GM15510 (cell line): ENCODE measurements around the gene YJEFN3.

Source experiments
- POLR2A ChIP-seq: IDR thresholded peaks from 3 replicates; pipeline ENCODE4 v1.6.1; 2011; ENCODE audit warnings: borderline replicate concordance; ENCODE audit not compliant: insufficient read length; ENCODE audit errors: extremely low read depth

YJEFN3 gene

GRCh38 chr19:19491321-19492025, 37.2 kb upstream of the YJEFN3 start:
- TF ChIP-seq POLR2A = no peak

GRCh38 chr19:19492026-19492610, 36.6 kb upstream of the YJEFN3 start:
- TF ChIP-seq POLR2A = no peak

GRCh38 chr19:19493841-19494546, 34.7 kb upstream of the YJEFN3 start:
- TF ChIP-seq POLR2A = no peak

DNA sequence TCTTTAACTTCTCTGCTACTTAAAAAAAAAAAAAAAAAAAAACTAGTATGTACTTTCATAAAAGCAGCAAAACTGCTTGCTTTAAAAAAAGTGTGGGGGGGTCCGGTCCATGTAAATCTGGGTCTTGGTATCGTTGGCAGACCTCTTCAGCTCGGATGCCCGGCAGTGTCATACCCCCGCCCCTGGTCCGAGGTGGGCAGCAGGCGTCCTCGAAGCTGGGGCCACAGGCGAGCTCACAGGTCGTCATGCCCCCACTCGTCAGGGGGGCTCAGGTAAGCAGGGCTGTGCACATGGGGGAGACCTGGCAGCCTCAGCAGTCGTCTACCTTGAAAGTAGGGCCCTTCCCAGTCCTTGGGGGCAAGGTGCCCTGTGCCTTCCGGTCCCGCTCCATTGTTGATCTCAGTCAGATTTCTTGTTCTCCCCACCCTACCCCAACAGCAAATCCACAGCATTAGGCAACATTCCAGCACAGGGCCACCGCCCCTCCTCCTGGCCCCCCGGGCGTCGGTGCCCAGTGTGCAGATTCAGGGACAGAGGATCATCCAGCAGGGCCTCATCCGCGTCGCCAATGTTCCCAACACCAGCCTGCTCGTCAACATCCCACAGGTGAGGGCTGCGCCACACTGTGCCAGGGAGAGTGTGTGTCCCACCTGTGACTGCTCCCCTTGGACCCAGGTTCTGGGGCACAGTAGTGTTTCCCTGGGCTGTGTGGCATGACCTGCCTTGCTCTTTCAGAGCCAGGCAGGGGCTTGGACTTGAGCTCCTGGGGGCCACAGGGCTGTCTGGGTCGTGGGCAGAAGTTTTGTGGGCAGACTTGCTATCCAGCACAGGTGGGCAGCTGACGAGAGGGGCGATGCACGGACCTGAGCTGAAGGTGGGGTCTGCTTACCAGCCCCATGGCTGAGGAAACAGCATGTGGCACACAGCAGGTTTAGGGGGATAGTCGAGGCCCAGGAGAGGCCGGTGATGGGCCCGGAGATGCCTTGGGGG, 32.8 kb upstream of the YJEFN3 start:
- no peak for TF ChIP-seq POLR2A

DNA sequence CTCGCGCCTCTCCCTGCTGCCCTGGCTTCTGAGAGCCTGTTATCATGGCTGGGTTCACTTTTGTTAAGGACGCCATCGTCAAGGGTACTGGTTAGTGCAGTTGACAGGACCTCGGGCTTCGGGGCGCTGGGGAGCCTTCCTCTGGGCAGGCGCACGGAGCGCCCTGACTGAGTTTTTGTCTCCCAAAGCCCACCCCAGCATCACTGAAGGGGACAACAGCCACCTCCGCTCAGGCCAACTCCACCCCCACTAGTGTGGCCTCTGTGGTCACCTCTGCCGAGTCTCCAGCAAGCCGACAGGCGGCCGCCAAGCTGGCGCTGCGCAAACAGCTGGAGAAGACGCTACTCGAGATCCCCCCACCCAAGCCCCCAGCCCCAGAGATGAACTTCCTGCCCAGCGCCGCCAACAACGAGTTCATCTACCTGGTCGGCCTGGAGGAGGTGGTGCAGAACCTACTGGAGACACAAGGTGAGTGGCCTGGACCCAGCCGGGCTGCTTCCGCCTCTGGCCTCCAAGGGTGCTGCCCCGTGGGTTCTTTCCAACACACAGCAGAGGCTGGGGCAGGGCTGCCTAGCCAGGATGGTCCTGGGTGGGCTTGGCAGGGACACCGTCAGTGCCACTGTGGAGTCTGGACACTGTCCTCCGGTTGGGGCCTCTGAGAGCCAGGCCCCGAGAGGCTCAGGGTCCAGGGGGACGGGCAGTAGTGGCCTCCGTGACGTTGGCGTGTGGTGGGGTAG, 30.3 kb upstream of the YJEFN3 start:
- TF ChIP-seq POLR2A = no peak

DNA sequence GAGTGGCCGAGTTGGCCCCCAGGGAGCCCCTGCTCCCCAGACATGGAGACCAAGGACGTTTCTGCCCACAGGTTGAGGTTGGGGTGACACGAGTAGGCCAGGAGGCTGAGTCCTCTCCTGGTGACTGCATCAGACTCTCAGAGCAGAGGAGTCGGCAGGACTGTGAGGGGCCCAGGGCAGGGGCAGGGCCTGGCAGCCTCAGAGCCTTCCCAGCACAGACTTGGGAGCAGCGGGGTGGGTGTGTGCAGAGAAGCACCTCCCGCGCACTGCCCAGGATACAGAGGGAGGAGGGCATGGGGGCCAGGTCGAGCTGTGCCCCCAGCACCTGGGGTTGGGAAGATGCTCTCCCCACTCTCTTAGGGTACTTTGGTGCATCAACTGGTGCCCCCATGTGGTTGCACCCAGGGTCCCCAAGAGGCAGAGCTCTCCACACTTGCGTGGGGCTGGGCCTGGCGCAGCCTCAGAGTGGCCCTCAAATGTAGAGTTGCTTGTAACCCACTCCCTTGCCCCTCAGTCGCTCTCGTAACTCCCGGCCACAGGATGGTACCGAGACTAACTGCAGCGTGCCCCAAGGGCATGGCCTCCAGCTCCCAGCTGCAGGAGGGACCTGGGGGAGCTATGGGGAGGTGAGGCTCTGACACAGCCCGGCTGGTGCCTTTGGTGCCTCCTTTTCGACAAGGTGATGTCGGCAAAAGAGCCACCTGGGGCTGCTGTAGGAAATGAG, 29.3 kb upstream of the YJEFN3 start:
- no peak for TF ChIP-seq POLR2A

- no peak for TF ChIP-seq POLR2A
These were observed 27.6 kb upstream of the YJEFN3 start for GRCh38 chr19:19500975-19501644.

GRCh38 chr19:19501798-19502197, 26.9 kb upstream of the YJEFN3 start:
- no peak for TF ChIP-seq POLR2A

DNA sequence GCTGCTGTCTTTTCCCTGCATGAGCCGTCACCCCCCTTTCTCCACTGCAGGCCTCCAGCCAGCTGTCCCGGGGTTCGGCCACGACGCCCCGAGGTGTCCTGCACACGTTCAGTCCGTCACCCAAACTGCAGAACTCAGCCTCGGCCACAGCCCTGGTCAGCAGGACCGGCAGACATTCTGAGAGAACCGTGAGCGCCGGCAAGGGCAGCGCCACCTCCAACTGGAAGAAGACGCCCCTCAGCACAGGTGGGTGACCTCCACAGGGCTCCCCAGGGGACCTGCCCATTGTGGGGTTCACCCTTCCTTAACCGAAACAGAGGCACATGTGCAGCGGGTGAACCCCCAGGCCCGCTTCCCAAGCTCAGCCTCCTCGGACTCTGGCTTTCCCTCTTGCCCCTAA, 26.4 kb upstream of the YJEFN3 start:
- no peak for TF ChIP-seq POLR2A

GRCh38 chr19:19502808-19503602, 25.7 kb upstream of the YJEFN3 start:
- no peak for TF ChIP-seq POLR2A

GRCh38 chr19:19504754-19505668, 23.7 kb upstream of the YJEFN3 start:
- TF ChIP-seq POLR2A = no peak
